WTC11 (cell line): ENCODE measurements around the gene FGF3.

Experiments used
- CREB1 ChIP-seq: sonication (generic); formaldehyde crosslinking; IDR thresholded peaks from 2 replicates; pipeline ENCODE4 v1.8.0; 2023; ENCODE audit warnings: mild to moderate bottlenecking, missing genetic modification reagents
- NR2C2 ChIP-seq: sonication (generic); formaldehyde crosslinking; IDR thresholded peaks from 2 replicates; pipeline ENCODE4 v1.8.0; 2022; ENCODE audit warnings: mild to moderate bottlenecking, missing genetic modification reagents
- TCF7 ChIP-seq: sonication (generic); formaldehyde crosslinking; IDR thresholded peaks from 2 replicates; pipeline ENCODE4 v1.8.0; 2022; ENCODE audit warnings: mild to moderate bottlenecking, low read depth, missing genetic modification reagents, moderate library complexity
- TP53 ChIP-seq: sonication (generic); formaldehyde crosslinking; IDR thresholded peaks from 2 replicates; pipeline ENCODE4 v1.8.1; 2023; ENCODE audit warnings: mild to moderate bottlenecking, missing genetic modification reagents
- ZBTB21 ChIP-seq: sonication (generic); formaldehyde crosslinking; IDR thresholded peaks from 2 replicates; pipeline ENCODE4 v1.8.1; 2023; ENCODE audit warnings: mild to moderate bottlenecking, missing genetic modification reagents, borderline replicate concordance
- ZNF121 ChIP-seq: sonication (generic); formaldehyde crosslinking; IDR thresholded peaks from 2 replicates; pipeline ENCODE4 v1.8.0; 2023; ENCODE audit warnings: missing genetic modification reagents
- ZNF317 ChIP-seq: sonication (generic); formaldehyde crosslinking; IDR thresholded peaks from 2 replicates; pipeline ENCODE4 v1.8.1; 2023; ENCODE audit warnings: low read depth, mild to moderate bottlenecking, moderate library complexity, missing genetic modification reagents, borderline replicate concordance
- TF ChIP-seq, protein P1 (sequence below): fragments of 200-600 bp; IDR thresholded peaks from 2 replicates; pipeline ENCODE4 v1.8.0; 2022; ENCODE audit warnings: antibody characterized with exemption
- TF ChIP-seq, protein P2 (sequence below): sonication (generic); formaldehyde crosslinking; IDR thresholded peaks from 2 replicates; pipeline ENCODE4 v1.8.1; 2022; ENCODE audit warnings: mild to moderate bottlenecking, moderate library complexity, missing genetic modification reagents
- TF ChIP-seq, protein P3 (sequence below): sonication (generic); formaldehyde crosslinking; IDR thresholded peaks from 2 replicates; pipeline ENCODE4 v1.8.1; 2023; ENCODE audit warnings: mild to moderate bottlenecking, missing genetic modification reagents
- TF ChIP-seq, protein P4 (sequence below): sonication (generic); formaldehyde crosslinking; IDR thresholded peaks from 2 replicates; pipeline ENCODE4 v1.8.0; 2022; ENCODE audit warnings: mild to moderate bottlenecking, missing genetic modification reagents
- TF ChIP-seq, protein P5 (sequence below): sonication (generic); formaldehyde crosslinking; conservative IDR thresholded peaks from 2 replicates; pipeline ENCODE4 v1.8.1; 2022; ENCODE audit warnings: mild to moderate bottlenecking, missing genetic modification reagents
- TF ChIP-seq, protein P6 (sequence below): fragments of 250-450 bp; sonication (Bioruptor Pico); IDR thresholded peaks from 2 replicates; pipeline ENCODE4 v1.9.0; 2021; ENCODE audit warnings: mild to moderate bottlenecking
- TF ChIP-seq, protein P7 (sequence below): sonication (generic); formaldehyde crosslinking; IDR thresholded peaks from 2 replicates; pipeline ENCODE4 v1.8.1; 2022; ENCODE audit warnings: low read depth, missing genetic modification reagents, borderline replicate concordance

DNA sequence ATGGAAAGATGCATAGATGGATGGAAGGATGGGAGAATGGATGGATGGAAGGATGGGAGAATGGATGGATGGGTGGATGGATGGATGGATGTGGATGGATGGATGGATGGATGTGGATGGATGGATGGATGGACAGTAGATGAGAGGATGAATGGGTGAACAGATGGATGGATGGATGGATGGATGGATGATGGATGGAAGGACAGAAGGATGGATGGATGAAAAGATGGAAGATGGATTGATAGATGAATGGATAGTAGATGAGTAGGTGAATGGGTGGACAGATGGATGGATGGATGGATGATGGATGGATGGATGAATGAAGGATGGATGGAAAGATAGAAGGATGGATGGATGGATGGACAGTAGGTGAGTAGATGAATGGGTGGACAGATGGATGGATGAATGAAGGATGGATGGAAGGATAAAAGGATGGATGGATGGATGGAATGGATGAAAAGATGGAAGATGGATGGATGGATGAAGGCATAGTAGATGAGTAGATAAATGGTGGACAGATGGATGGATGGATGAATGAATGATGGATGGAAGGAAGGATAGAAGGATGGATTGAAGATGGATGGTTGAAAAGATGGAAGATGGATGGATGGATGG, 15.5 kb downstream of the FGF3 start:
- TF ChIP-seq, protein P1, sequence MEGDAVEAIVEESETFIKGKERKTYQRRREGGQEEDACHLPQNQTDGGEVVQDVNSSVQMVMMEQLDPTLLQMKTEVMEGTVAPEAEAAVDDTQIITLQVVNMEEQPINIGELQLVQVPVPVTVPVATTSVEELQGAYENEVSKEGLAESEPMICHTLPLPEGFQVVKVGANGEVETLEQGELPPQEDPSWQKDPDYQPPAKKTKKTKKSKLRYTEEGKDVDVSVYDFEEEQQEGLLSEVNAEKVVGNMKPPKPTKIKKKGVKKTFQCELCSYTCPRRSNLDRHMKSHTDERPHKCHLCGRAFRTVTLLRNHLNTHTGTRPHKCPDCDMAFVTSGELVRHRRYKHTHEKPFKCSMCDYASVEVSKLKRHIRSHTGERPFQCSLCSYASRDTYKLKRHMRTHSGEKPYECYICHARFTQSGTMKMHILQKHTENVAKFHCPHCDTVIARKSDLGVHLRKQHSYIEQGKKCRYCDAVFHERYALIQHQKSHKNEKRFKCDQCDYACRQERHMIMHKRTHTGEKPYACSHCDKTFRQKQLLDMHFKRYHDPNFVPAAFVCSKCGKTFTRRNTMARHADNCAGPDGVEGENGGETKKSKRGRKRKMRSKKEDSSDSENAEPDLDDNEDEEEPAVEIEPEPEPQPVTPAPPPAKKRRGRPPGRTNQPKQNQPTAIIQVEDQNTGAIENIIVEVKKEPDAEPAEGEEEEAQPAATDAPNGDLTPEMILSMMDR, result no peak
- TF ChIP-seq, protein P2, sequence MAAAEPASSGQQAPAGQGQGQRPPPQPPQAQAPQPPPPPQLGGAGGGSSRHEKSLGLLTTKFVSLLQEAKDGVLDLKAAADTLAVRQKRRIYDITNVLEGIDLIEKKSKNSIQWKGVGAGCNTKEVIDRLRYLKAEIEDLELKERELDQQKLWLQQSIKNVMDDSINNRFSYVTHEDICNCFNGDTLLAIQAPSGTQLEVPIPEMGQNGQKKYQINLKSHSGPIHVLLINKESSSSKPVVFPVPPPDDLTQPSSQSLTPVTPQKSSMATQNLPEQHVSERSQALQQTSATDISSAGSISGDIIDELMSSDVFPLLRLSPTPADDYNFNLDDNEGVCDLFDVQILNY (CRISPR knock-in tag), result no peak
- TF ChIP-seq, protein P3, sequence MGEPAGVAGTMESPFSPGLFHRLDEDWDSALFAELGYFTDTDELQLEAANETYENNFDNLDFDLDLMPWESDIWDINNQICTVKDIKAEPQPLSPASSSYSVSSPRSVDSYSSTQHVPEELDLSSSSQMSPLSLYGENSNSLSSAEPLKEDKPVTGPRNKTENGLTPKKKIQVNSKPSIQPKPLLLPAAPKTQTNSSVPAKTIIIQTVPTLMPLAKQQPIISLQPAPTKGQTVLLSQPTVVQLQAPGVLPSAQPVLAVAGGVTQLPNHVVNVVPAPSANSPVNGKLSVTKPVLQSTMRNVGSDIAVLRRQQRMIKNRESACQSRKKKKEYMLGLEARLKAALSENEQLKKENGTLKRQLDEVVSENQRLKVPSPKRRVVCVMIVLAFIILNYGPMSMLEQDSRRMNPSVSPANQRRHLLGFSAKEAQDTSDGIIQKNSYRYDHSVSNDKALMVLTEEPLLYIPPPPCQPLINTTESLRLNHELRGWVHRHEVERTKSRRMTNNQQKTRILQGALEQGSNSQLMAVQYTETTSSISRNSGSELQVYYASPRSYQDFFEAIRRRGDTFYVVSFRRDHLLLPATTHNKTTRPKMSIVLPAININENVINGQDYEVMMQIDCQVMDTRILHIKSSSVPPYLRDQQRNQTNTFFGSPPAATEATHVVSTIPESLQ, result no peak
- TF ChIP-seq TCF7 (no peak), ZNF317 (CRISPR knock-in tag) (no peak), TP53 (CRISPR knock-in tag) (no peak), ZNF121 (no peak), ZBTB21 (CRISPR knock-in tag) (no peak), CREB1 (no peak), NR2C2 (CRISPR knock-in tag) (no peak)
- TF ChIP-seq, protein P4, sequence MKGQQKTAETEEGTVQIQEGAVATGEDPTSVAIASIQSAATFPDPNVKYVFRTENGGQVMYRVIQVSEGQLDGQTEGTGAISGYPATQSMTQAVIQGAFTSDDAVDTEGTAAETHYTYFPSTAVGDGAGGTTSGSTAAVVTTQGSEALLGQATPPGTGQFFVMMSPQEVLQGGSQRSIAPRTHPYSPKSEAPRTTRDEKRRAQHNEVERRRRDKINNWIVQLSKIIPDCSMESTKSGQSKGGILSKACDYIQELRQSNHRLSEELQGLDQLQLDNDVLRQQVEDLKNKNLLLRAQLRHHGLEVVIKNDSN, result no peak
- TF ChIP-seq, protein P5, sequence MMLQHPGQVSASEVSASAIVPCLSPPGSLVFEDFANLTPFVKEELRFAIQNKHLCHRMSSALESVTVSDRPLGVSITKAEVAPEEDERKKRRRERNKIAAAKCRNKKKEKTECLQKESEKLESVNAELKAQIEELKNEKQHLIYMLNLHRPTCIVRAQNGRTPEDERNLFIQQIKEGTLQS (CRISPR knock-in tag), result no peak
- TF ChIP-seq, protein P6, sequence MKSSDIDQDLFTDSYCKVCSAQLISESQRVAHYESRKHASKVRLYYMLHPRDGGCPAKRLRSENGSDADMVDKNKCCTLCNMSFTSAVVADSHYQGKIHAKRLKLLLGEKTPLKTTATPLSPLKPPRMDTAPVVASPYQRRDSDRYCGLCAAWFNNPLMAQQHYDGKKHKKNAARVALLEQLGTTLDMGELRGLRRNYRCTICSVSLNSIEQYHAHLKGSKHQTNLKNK (CRISPR knock-in tag), result no peak
- TF ChIP-seq, protein P7, sequence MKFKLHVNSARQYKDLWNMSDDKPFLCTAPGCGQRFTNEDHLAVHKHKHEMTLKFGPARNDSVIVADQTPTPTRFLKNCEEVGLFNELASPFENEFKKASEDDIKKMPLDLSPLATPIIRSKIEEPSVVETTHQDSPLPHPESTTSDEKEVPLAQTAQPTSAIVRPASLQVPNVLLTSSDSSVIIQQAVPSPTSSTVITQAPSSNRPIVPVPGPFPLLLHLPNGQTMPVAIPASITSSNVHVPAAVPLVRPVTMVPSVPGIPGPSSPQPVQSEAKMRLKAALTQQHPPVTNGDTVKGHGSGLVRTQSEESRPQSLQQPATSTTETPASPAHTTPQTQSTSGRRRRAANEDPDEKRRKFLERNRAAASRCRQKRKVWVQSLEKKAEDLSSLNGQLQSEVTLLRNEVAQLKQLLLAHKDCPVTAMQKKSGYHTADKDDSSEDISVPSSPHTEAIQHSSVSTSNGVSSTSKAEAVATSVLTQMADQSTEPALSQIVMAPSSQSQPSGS (CRISPR knock-in tag), result no peak
